DOHH2 (cell line): Measurements from ENCODE around the gene SIGLEC6.

Experiments
- H3F3A ChIP-seq: fragments of 200-600 bp; sonication (generic), shearing (Covaris generic); 2 replicates; pipeline ENCODE4 v1.6.0; 2016; ENCODE audit warnings: antibody characterized with exemption, mild to moderate bottlenecking; ENCODE audit not compliant: control insufficient read depth, insufficient read depth
- H3K27ac ChIP-seq: fragments of 200-600 bp; sonication (generic); 2 replicates; pipeline ENCODE4 v1.5.1; 2014; ENCODE audit warnings: low read depth, mild to moderate bottlenecking, low read length, moderate library complexity
- H3K27me3 ChIP-seq: fragments of 200-600 bp; sonication (generic); 2 replicates; pipeline ENCODE4 v1.6.1; 2014; ENCODE audit warnings: mild to moderate bottlenecking, low read length, mixed read lengths; ENCODE audit not compliant: control insufficient read depth
- H3K36me3 ChIP-seq: fragments of 200-600 bp; sonication (generic); 2 replicates; pipeline ENCODE4 v1.6.1; 2014; ENCODE audit warnings: mild to moderate bottlenecking, low read length, moderate library complexity, mixed read lengths; ENCODE audit not compliant: control insufficient read depth
- H3K4me1 ChIP-seq: fragments of 200-600 bp; sonication (generic); 2 replicates; pipeline ENCODE4 v1.6.1; 2014; ENCODE audit warnings: mild to moderate bottlenecking, low read length, mixed read lengths; ENCODE audit not compliant: control insufficient read depth
- H3K4me2 ChIP-seq: fragments of 200-600 bp; sonication (generic); 2 replicates; pipeline ENCODE4 v1.6.0; 2014; ENCODE audit warnings: mild to moderate bottlenecking, low read length, moderate library complexity
- H3K4me3 ChIP-seq: fragments of 200-600 bp; sonication (generic); 2 replicates; pipeline ENCODE4 v1.5.1; 2014; ENCODE audit warnings: mild to moderate bottlenecking, low read length, mixed read lengths
- H3K79me2 ChIP-seq: fragments of 200-600 bp; sonication (generic); 2 replicates; pipeline ENCODE4 v1.6.1; 2014; ENCODE audit warnings: mild to moderate bottlenecking, low read length, mixed read lengths; ENCODE audit not compliant: control insufficient read depth
- H3K9me2 ChIP-seq: fragments of 200-600 bp; sonication (generic); replicated peaks from 2 replicates; pipeline ENCODE4 v1.6.1; 2014; ENCODE audit warnings: mild to moderate bottlenecking, low read length, mixed read lengths; ENCODE audit not compliant: control insufficient read depth
- H3K9me3 ChIP-seq: fragments of 200-600 bp; sonication (generic); 2 replicates; pipeline ENCODE4 v1.6.1; 2014; ENCODE audit warnings: antibody characterized with exemption, low read length, mixed read lengths; ENCODE audit not compliant: control insufficient read depth, insufficient read depth
- H4K20me1 ChIP-seq: fragments of 200-600 bp; sonication (generic); 2 replicates; pipeline ENCODE4 v1.6.0; 2014; ENCODE audit warnings: low read depth, mild to moderate bottlenecking, antibody characterized with exemption, low read length, moderate library complexity; ENCODE audit not compliant: control insufficient read depth, insufficient read depth
- EZH2phosphoT487 ChIP-seq: fragments of 200-600 bp; sonication (generic); IDR thresholded peaks from 2 replicates; pipeline ENCODE4 v1.6.1; 2017; ENCODE audit warnings: borderline replicate concordance, mild to moderate bottlenecking, antibody characterized with exemption, low read length, moderate library complexity, mixed read lengths
- TF ChIP-seq, protein P1 (sequence below): fragments of 200-600 bp; sonication (generic); IDR thresholded peaks from one replicate; pipeline ENCODE4 v1.5.1; 2014; ENCODE audit warnings: antibody characterized with exemption, mild to moderate bottlenecking, low read depth, low read length; ENCODE audit not compliant: poor library complexity, severe bottlenecking

The SIGLEC6 gene

DNA sequence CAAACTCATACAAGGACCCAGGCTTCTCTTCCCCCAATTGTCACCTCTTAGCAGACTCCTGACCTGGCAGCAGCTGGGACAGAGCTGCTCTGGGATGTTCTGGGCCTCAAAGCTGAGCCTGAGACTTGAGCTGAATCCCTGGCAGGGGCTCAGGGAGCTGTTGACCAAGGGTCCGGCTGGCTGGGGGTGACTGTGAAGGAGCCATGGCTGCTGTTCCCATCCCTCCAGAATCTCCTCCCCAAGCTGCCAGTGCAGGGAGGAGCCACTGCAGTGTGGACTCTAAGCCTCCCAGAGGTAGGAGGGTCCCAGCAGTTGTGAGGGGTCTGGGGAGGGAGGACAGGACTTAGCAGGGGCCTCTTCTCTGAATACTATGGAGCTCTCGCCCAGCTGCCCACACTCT, 2.2 kb downstream of the SIGLEC6 start:
- Histone ChIP-seq H3K27me3 (peaks cover 16% of the 10 kb centered on the region), H3K4me3 (no peak overlapping the region), H3K36me3 (no peaks in the 10 kb centered on the region), H3K9me3 (no peaks in the 10 kb centered on the region), H3F3A (no peaks in the 10 kb centered on the region), H3K27ac (no peak overlapping the region), H3K79me2 (no peaks in the 10 kb centered on the region), H3K9me2 (no peaks in the 10 kb centered on the region), H3K4me2 (no peak overlapping the region), H4K20me1 (no peaks in the 10 kb centered on the region), H3K4me1 (no peaks in the 10 kb centered on the region)
- TF ChIP-seq, protein P1, sequence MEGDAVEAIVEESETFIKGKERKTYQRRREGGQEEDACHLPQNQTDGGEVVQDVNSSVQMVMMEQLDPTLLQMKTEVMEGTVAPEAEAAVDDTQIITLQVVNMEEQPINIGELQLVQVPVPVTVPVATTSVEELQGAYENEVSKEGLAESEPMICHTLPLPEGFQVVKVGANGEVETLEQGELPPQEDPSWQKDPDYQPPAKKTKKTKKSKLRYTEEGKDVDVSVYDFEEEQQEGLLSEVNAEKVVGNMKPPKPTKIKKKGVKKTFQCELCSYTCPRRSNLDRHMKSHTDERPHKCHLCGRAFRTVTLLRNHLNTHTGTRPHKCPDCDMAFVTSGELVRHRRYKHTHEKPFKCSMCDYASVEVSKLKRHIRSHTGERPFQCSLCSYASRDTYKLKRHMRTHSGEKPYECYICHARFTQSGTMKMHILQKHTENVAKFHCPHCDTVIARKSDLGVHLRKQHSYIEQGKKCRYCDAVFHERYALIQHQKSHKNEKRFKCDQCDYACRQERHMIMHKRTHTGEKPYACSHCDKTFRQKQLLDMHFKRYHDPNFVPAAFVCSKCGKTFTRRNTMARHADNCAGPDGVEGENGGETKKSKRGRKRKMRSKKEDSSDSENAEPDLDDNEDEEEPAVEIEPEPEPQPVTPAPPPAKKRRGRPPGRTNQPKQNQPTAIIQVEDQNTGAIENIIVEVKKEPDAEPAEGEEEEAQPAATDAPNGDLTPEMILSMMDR, result no peak
- TF ChIP-seq EZH2phosphoT487, result no peak

DNA sequence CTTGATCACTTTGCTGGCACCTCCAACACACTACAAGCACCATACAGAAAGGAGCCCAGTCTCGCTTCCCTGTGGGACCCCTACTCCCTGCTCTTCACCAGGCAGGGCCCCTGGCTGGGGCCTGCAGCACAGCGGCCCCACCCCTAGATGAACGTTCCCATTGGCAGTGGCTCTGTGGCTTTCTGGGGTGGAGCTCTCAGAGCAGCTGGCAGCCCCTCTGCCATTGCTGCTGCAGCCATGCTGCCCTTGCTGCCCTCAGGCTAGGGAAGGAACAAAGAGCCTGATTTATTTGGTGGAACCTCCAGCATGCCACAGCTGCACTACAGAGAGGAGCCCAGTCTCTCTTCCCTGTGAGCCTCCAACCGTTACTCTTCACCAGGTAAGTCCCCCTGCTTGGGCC, 5.8 kb downstream of the SIGLEC6 start:
- Histone ChIP-seq H3K36me3 (no peaks in the 10 kb centered on the region), H3K27ac (no peak overlapping the region), H3F3A (no peaks in the 10 kb centered on the region), H3K4me3 (no peak overlapping the region), H3K27me3 (peaks cover 21% of the 10 kb centered on the region), H3K4me2 (no peak overlapping the region), H3K4me1 (no peaks in the 10 kb centered on the region), H4K20me1 (no peaks in the 10 kb centered on the region), H3K79me2 (no peaks in the 10 kb centered on the region), H3K9me3 (no peaks in the 10 kb centered on the region), H3K9me2 (no peaks in the 10 kb centered on the region)
- TF ChIP-seq, protein P1, result no peak
- TF ChIP-seq EZH2phosphoT487, result no peak

DNA sequence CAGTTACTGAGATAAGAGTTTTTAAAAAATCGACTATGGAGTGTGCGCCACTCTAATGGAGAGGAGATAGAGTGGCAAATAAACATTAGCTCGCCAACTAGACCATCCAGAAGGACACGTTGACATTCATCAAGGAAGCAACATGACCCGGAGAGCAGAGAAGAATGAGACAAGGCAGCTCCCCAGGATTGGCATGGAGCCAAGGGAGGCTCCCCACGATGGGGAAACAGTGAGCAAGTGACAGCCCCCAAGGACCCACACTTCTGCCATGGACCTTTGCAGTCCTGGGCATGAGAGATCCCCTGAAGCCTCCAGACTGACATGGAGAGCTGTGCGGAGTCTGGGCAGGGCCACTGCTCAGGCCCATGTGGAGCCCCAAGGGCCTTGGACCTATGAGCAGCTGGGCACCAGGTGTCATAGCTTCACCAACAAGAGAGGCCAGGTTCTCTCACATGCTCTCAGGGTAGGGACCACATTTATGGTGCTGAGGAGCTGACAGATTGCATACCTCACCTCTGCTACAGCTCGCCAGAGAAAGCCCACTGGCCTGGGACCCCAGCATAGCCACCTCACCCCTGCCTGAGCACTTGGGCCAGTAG, 6.7 kb downstream of the SIGLEC6 start:
- Histone ChIP-seq H3K9me3 (no peaks in the 10 kb centered on the region), H3K4me2 (no peak overlapping the region), H3K27me3 (peaks cover 21% of the 10 kb centered on the region), H3K4me1 (no peaks in the 10 kb centered on the region), H4K20me1 (no peaks in the 10 kb centered on the region), H3K36me3 (no peaks in the 10 kb centered on the region), H3F3A (no peaks in the 10 kb centered on the region), H3K79me2 (no peaks in the 10 kb centered on the region), H3K9me2 (no peaks in the 10 kb centered on the region), H3K27ac (no peak overlapping the region), H3K4me3 (no peak overlapping the region)
- TF ChIP-seq, protein P1, result no peak
- TF ChIP-seq EZH2phosphoT487, result no peak

DNA sequence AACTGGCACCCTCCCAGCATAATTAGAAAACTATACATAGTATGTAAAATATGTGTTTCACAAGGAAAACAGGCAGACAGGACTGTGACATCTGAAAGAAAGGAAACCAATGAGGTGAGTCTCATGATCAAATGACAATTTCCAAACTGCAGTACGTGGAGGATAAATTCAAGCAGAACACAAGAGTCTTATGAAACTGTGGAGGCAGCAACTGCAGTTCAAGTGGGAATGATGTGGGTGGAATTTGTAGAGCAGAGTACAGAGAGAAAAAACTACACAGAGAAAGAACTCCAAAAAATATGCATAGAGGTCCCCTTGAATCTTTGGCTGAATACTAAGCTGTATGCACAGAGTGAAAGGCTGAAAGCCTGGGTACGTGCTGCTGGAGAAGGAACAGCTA, 9.7 kb downstream of the SIGLEC6 start:
- Histone ChIP-seq H4K20me1 (no peaks in the 10 kb centered on the region), H3K9me2 (no peaks in the 10 kb centered on the region), H3K4me1 (no peaks in the 10 kb centered on the region), H3K9me3 (no peaks in the 10 kb centered on the region), H3K27me3 (peaks cover 5% of the 10 kb centered on the region), H3F3A (no peaks in the 10 kb centered on the region), H3K79me2 (no peaks in the 10 kb centered on the region), H3K4me2 (no peak overlapping the region), H3K36me3 (no peaks in the 10 kb centered on the region), H3K27ac (no peak overlapping the region), H3K4me3 (no peak overlapping the region)
- TF ChIP-seq, protein P1, result no peak
- no peak for TF ChIP-seq EZH2phosphoT487
